ENCODE results near the gene ABTB2. TPM values are rescaled to one million over a fixed set of nuclear protein-coding genes. Genes with fewer than 3 reads are reported as not detected.

ABTB2 gene
- polyA plus RNA-seq, 12 donors: 2.8 to 9.7 (median 5.8) TPM; not detected in 1

DNA sequence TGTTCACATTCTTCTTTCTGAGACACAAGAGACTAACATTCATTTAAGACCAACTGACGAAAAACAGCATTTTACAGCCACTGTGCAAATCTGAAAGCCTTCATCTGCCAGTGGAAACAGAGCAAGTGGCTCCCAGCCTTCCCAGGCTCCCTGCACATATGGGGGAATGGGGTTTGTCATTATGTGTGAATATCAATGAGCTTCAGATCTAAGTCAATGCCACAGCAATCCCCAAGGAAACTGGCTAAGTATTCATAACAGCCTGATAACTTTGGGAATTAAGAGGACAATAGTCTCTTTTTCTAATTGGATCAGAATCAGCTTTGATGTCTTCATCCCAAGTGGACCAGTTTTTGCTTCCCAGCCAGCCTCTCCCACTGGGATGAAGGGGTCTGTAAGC is 66.9 kb downstream of the ABTB2 start:
- DNase-seq: no peak

DNA sequence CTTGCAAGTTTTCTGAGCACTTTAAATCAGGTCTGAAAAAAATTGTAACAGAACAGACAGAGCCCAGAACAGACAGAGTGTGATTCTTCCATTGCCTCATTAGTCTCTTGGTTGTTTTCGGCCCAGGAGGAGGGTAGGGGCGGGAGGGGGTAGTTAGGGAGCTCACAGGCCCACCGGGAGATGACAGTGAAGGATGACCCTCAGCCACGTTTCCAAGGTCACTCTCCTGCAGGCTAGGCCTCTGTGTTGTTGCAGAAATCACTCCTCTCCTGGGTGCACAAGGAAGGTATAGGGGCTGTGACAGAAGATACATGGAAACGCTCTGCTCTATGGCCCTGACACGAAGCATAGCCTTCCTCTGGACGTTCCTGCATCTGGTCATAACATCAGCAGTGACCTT is 69.3 kb downstream of the ABTB2 start:
- DNase-seq: no peak

DNA sequence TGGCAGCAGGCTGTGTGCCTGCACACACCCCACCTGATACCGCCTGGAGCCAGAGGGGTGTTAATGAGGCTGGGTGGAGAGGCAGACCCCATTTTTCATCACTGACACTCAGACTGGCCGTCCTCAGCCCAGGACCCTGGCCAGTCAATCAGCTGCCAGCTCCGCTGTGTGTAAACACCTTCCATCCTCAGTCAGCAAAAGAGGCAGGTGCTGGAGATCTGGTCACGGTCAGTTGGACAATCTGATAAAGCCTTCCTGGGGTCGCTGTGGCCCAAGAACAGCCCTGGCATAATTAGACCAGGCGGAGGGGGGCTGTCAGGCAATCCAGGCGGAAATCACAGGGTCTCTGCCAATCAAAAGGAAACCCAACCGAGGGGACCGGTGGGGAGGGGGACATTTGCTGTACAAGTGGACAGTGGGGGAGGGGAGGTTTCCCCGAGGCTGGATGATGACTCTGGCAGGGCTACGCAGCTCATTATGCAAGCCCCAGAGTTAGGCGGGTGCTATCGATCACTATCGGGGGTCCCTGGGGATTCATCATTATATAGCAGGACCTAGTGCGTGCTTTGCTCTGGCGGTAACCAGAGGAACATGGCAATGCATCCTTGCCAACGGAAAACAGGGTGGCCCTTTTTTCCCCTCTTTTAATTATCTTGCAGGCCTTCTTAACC is 72.9 kb downstream of the ABTB2 start:
- no peak for DNase-seq

DNA sequence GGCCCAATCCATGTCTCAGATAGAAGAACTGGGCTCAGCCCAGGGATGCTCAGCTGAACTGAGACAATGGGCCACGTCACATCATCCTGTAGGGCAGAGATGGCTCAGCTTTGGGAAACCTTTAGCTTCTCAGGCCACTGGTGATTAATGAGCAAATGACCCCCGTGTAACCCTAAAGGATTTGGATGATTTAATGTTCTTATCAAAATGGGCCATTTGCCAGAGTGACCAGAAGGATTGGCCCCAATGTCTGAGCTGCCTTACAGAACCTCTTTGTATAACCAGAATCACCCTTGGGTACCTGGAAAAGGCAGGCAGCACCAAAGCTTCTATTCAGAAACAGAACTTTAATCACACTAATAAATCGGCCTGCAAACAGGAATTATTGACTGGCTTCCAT is 73.7 kb downstream of the ABTB2 start:
- no peak for DNase-seq

DNA sequence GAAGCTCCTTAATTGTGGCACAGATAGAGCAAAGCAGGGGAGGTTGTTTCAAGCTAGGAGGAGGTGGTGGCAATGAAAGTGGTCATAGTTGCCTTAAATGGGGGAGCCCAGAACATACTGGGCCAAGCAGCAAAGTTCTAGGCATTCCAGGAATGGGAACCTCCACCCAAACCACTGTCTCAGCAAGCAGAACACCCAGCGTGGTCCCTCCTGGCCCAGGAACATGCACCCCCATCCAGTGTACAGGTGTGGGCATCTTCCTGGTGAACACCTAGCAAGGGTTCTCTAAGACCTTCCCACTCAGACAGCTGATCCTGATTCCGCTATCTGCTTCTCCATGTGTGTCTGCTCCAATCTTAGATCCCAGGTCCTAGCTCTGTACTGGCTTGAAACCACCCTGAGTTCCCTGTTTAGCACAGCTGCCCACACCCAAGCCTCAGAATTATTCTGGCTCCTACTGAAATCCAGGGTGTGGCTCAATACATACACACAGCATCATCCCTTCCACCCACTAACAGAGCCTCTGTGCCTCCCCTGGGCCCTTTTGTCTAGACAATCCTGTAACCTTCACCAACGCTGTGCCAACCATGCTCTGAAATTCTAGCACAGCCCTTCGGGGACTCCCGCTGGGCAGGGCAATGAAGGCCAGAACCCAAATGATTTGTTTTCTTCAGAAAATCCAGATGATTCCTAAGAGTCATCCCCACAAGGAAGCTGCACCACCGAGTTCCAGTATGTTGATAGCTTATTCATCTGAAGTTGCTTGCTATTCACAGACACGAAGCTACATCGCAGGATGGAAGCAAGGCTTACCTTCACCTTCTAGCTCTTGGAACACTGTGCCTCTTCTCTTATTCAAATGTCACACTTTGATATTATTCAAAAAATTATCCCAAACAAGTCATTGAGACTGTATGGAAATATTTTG is 76.6 kb downstream of the ABTB2 start:
- DNase-seq: no peak

DNA sequence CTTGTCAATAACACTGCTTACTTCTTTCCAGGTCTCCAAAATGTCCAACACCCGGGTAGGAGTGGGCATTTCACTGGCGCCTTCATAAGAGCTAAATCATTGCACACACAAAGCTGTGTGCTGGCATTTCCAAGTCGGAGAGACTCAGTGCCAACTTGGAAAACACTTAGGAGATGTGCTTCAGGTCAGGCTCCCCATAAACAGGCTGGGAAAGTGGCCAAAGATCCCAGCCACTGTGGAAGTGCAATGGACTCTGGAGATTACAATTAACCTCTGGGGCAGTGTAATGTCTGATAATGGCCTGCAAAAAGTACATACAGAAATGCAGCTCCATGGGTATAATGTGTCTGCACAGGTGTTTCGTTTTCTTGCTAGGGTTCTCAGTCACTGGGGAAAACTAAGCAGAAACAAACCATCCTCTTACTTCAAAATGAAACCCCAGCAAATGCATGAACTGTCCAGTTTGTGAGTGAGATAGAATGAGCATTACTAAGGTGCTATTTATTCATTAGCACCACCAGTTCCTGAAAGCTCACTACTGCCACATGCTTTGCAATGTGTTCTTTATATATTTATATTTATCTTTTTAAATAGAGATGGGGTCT is 79.0 kb downstream of the ABTB2 start:
- DNase-seq: no peak

DNA sequence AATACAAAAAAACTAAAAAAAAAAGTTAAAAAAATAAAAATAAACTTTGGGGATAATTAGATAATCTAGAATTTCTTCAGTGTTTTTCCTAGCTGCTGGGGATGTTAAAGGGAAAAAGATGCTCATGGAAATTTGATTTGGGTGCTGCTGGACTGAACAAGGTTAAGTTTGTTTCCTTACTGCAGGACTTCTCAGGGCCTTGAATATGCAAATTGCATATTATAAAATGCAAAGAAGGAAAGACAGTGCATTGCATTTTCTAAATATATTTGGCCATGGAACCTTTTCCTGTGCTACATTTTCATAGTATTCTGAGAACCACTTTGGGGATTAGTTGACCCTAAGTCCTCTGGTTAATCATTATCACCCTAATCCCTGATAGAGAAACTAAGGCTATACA is 79.6 kb downstream of the ABTB2 start:
- no peak for DNase-seq

DNA sequence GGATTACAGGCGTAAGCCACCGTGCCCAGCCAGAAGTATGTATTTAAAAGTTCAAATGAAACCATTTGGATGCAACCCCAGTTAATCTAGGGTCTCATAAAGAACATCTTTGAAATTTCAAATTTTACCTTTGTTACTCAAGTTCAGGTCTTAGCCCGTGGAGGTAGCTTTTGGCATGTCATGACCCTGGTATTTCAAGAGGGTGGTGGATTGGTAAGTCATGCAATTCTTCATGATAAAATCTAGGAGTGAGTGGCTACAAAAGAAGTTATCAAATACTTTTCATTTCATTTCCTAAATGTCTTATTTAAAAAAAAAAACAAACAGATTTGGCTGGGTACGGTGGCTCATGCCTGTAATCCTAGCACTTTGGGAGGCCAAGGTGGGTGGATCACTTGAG is 80.6 kb downstream of the ABTB2 start:
- no peak for DNase-seq

DNA sequence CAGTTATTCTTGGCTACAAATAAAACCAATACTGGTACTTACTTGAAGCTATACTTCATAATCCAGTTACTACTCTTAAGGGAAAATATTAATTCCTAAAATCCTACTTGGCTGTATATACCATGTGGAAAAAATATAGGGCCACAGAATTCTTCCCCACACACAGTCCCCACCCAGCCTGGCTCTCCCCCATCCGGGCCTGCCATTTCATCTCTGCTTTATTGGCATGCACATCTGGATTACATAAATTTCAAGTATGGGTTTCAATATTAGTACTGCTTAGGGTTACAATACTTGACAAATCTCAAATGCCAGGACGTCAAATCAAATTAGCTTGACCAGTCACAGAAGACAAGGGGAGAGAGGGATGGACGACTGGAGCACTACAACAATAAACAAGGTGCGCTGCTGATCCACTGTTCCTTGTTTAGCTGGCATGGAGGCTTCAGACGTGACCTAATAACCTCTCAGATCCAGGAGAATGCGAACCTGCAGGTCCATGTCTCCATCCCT is 81.4 kb downstream of the ABTB2 start:
- no peak for DNase-seq

DNA sequence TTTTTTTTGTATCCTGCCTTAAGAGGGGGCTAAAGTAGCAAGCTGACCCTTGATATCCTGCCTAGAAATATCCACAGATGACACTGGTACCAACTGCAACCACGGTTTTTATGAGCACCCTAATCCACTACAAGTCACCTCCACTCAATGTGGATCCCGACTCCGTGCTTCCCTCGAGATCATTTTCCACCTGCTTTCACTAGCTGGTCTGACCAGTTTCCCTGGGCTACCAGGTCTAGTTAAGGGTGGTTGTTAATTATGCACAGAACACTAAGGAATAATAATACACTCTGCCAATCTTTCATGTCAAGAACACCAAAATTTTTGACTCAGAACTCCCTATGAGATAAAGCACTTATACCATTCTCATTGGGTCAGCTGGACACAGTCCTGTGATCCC is 82.3 kb downstream of the ABTB2 start:
- no peak for DNase-seq

DNA sequence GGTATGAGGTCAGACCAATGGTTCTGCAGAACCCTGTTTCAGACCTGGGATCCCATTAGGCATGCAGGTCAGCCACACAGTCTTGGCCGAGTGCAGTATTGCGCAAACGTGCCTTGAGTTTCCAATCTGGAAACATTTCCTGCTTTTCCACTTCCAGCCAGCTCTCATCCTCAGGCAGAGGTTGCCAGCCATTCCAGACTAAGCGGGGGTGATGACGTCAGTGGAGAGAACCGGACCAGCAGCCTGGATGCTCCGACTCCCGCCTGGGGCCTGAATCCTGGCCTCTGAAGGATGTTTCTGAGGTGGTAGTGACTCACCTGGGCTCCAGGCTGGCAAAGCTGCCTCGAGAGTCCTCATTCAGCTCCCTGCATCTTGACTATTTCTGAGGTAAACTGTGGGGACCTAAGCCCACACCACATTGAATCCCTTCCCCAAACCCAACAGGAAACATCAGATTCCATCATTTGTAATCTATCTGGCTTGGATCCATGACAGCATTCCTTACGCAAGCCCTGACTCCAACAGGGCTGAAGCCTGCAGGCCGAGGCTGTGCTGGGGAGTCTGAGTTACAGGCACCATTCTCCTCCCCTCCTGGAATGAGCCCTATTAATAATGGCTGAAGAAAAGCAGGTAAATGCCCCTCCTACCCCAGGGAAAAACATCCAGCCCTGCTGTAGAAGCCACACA is 83.0 kb downstream of the ABTB2 start:
- DNase-seq: peak; percentile 87

DNA sequence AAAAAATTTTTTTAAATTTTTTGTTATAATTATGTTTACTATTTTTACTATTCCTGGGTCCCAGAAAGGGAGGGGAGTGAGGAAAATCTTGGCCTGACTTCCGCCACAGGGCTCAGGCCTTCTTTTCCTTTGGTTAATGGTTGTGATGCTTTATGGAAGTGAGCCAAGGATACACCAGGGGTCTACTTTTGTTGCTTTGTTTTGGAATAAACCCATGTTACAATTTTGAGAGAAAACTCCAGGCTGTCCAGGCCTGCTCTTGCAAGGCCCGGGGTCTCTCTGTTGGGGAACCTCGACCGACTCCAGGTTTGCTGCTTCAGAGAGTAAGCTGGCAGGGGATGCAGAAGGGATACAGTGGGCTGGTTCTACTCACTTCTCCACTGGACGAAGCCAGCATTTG is 84.7 kb downstream of the ABTB2 start:
- peak; percentile 35 for DNase-seq

DNA sequence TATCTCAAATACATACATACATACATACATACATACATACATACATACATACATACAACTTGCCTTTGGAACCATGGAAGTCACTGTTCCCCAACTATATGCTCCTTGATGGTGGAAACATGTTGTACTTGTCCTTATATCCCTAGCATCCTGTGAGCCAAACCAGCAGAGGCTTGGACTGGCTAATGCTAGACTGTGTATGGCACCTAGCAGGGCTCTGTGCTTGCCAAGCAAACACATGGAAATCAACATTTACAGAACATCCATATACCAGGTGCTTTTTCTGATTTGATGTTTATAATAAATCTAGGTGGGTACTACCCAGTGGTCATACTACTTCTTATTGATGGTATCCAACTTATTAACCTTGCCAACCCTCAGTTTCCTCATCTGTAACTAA is 86.1 kb downstream of the ABTB2 start:
- DNase-seq: no peak

DNA sequence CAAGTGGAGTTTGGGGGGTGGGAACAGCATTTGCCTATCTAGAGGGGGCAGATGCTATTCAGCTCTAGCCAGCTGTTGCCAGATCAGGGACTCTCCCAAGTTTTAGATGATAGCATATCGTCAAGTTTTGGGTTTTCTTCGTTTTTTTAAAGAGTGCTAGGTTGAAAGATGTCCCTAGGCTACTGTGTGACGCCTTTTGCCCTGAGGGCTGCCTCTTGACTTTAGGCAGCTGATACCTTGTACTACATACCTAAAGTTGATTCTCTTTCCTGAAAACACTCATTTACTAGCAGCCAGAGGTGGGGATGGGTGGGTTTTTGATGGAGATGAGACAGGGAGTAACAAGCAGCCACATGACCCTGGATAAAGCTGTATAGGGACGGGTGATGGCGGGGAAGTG is 87.1 kb downstream of the ABTB2 start:
- no peak for DNase-seq

DNA sequence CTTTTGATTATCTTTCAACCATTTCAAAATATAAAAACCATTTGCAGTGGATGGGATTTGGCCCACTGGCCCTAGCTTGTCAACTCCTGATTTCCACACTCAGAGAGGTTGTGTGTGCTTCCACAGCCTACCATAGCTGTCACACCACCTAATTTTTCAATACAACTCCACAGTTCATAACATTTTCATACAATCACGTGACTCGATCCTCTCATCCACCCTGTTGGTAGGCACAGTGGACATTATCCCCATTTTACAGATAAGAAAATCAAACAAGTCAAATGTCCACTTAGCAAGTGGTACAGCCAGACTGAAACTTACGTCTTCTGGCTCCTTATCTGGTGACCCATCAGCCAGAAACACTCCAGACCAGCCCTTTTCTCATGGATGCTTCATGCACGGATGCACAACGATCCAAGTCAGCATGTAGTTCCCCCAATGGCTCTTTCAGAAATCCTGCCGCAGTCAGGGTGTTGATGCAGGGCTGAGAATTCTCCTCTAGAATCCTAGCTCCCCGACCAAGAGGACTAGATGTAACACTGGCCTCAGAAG is 88.0 kb downstream of the ABTB2 start:
- DNase-seq: no peak

DNA sequence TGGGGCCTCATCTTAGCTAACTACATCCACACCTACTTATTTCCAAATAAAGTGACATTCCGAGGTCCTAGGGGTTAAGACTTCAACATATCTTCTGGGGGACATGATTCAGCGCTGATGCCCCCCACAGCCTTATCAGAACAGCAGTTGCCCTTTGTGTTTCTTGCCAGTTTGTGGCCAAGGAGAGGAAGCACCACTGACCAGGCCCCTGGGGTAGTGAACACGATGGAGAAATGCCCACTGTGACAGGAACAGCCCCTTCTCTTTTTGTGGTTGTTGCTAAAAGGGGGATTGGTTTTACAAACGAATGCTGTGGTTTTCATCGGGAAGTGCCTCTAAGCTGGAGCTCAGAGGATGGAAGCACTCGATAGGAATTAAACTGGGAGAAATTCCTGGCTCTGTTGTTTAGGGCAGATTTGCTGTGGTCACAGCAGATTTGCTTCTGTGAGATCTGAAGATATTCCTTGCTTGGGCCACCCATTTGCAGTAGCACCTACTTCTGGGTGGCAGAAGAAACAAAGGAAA is 88.8 kb downstream of the ABTB2 start:
- no peak for DNase-seq

DNA sequence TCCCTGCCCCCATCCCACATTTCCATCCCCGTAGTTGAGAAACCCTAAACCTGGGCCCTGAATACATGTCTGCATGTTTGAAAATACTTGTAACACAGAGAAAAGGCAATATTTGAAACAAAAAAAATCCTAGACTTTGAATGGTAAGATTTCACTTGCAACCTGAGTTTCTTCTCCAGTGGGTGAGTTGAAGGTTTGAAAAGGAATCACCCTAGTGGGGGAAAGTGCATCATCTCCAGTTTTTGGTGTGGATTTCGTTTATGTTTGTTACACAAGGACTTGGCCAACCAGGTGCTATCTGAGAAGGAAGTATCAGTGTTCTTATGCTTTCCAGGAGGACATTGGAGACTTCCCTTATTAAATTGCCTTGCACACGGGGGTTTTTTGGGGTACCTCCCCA is 90.4 kb downstream of the ABTB2 start:
- no peak for DNase-seq

DNA sequence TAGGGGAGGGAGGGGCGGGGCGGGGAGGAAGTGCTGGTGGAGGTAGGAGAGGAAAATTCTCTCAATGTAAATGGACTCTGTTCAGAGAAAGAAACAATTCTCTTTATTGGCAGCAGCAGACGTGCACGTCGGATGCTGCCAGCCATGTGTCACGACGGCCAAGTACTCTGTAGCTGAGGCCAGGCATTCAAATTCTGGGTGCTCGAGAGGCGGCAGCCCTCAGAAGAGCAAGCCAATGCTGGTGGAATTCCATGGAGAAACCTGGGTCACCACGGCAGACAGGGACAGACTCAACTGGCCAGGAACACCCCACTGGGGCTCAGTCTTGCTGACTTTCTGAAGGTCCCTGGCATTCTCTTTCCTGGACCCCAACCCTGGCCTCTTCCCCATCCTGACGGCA is 90.8 kb downstream of the ABTB2 start:
- DNase-seq: peak; percentile 36

DNA sequence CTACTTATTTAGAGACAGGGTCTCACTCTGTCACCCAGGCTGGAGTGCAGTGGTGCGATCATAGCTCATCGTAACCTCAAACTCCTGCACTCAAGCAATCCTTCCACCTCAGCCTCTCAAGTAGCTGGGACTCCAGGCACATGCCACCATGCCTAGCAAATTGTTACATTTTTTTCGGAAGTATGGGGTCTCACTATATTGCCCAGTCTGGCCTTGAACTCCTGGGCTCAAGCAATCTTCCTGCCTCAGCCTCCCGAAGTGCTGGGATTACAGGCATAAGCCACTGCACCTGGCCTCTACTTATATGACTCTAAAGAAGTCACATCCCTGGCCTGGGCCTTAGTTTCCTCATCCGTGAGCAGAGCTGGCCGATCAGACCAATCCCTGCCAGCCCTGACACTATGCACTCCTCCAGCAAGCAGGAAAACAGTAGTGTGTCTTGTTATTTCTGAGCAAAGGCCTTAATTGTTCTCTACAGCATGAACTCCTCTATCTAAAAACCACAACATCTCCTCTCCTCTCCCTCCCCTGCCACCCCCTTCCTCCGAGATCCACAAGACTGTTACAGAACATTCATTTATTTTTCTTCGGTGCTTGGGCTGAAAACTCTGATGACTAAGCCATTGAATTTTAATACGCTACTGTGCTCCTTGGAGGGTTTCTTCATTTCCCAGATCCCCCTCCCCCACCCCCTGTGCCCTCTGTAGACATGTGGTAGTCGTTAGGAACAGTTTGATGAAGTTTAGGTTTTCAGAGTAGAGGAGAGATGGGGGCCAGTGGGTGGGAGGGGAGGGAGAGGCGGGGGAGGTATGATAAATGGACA is 91.5 kb downstream of the ABTB2 start:
- peak; percentile 51 for DNase-seq

DNA sequence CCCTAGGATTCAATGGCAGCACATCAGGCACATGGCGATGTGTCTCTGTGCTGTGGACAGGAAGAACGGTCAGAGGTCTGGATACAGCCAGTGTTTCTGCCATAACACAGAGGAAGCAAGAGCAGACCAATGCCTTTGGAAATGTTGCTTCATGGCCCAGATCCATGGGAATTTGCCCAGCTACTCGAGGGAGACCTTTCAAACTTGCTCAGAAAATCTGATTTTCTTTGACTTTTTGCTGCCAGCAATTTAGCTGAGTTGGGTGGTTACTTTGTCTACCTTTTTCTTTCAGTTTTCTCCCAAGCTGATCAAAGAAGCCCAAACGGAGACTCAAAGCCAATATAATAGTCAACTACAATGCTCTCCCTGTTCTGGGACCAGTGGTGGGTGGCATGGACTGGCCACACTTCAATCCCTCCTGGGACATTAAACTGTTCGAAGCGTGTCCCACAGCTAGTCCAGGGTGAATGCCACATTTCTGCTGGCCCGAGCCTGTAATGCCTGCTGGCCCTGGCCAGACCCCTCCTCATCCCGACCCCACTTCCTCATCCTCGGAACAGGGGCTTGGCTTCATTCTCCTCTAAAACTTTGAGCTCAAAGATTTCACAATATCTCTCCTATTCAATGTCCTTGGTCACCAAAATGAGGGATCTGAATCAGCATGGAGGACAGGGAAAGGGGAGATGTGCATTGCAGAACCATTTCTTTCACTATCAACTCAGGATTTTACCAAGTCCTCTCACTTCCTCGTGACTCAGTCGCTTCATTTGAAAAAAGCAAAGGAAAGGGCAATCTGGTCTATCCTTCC is 93.3 kb downstream of the ABTB2 start:
- no peak for DNase-seq
